ENCODE results near the gene MON1B.

Gene MON1B

DNA sequence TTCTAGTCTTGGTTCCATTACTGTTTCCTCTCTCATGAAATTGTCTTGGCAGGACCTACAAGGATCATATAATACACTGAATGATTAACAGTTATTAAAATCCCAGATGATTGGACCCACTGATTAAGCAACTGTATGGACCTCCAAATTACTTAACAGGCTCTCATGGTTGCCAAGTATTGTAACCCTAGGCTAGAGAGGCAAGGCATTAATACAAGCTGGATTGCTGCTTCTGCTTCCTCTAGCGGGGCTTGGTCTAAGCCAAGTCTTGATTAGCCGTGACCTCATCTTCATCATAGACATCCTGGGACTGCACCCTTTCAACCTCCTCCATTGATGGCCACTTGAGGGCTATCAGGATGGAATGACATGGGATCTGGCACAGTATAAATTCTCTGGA lies 55.2 kb downstream of the MON1B start:
- no peak for DNase-seq (ENCODE audit: low read depth)

DNA sequence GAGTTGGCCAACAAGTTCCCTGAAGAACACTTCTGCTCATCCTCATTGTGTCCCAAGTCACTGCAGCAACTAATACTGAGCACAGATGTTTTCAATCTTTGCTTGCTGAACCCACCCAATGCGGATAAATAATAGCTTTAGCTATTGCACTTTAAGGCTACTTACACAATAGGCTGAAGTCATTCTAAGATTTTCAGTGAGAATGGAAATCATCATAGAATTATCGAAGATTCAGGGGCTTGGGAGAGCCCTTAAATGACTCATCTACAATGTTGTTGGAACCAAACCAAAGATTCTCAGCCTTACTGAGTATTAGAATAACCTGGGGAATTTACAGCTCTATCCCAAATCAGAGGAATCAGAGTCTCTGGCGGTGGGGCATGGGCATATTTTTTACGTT lies 59.4 kb downstream of the MON1B start:
- DNase-seq (ENCODE audit: low read depth) = peak; percentile 2
